Gastroesophageal sphincter (tissue), 3 donors: Measurements from ENCODE around the gene ZSCAN32.

Experiments used
- CTCF ChIP-seq, 4 experiments: fragments of 200-600 bp in 2 of 4; fragments of 450-650 bp in 2 of 4; sonication (generic) in 1 of 4; IDR thresholded peaks; one replicate each; pipeline ENCODE4 v1.5.1; 2017 to 2019; ENCODE audit warnings: antibody characterized with exemption in 4 of 4, mild to moderate bottlenecking in 2 of 4, moderate library complexity in 2 of 4
- POLR2AphosphoS5 ChIP-seq: sonication (generic); formaldehyde crosslinking; IDR thresholded peaks from one replicate; pipeline ENCODE4 v1.6.1; 2017; ENCODE audit warnings: antibody characterized with exemption

GRCh38 chr16:3356118-3356517 is 44.7 kb downstream of the ZSCAN32 start:
- no peak for TF ChIP-seq CTCF (IDR thresholded peaks at IDR 0.05)
- TF ChIP-seq POLR2AphosphoS5, result no peak
